H9 (cell line): ENCODE measurements around the gene CCNC. TPM values are rescaled to one million over a fixed set of nuclear protein-coding genes. Genes with fewer than 3 reads are reported as not detected.

ENCODE experiments used
- DNase-seq: peaks from one replicate; pipeline ENCODE4 v3.0.0-alpha.2; 2017
- H2AFZ ChIP-seq: one replicate; pipeline ENCODE4 v1.6.1; 2013; ENCODE audit warnings: mild to moderate bottlenecking, low read length, control low read depth, moderate library complexity
- H2AK5ac ChIP-seq: 2 replicates; pipeline ENCODE4 v1.6.1; 2013; ENCODE audit warnings: low read length, control low read depth, mixed read lengths; ENCODE audit not compliant: insufficient read length
- H2BK120ac ChIP-seq: one replicate; pipeline ENCODE4 v1.6.1; 2013; ENCODE audit warnings: low read depth, mild to moderate bottlenecking, low read length, control low read depth, inconsistent platforms; ENCODE audit not compliant: poor library complexity, severe bottlenecking
- H2BK12ac ChIP-seq: 2 replicates; pipeline ENCODE4 v1.6.1; 2013; ENCODE audit warnings: low read length, control low read depth, mixed read lengths, low read depth; ENCODE audit not compliant: insufficient read length
- H2BK15ac ChIP-seq: 2 replicates; pipeline ENCODE4 v1.6.1; 2013; ENCODE audit warnings: low read depth, low read length, control low read depth
- H2BK20ac ChIP-seq: one replicate; pipeline ENCODE4 v1.6.1; 2013; ENCODE audit warnings: low read depth, mild to moderate bottlenecking, low read length, control low read depth, inconsistent platforms; ENCODE audit not compliant: poor library complexity, severe bottlenecking
- H2BK5ac ChIP-seq: 2 replicates; pipeline ENCODE4 v1.6.1; 2013; ENCODE audit warnings: low read length, control low read depth, mixed read lengths; ENCODE audit not compliant: insufficient read length
- H3K14ac ChIP-seq: 2 replicates; pipeline ENCODE4 v1.6.1; 2013; ENCODE audit warnings: low read length, control low read depth; ENCODE audit not compliant: insufficient read depth
- H3K18ac ChIP-seq: 2 replicates; pipeline ENCODE4 v1.6.1; 2013; ENCODE audit warnings: low read depth, mild to moderate bottlenecking, mixed read lengths, low read length, control low read depth; ENCODE audit not compliant: insufficient read length
- H3K23ac ChIP-seq: 2 replicates; pipeline ENCODE4 v1.6.1; 2013; ENCODE audit warnings: low read length, control low read depth, mixed read lengths, low read depth; ENCODE audit not compliant: insufficient read length
- H3K23me2 ChIP-seq: 2 replicates; pipeline ENCODE4 v1.6.1; 2013; ENCODE audit warnings: low read depth, mild to moderate bottlenecking, mixed read lengths, low read length, control low read depth; ENCODE audit not compliant: insufficient read length, poor library complexity, severe bottlenecking
- H3K27ac ChIP-seq: 2 replicates; pipeline ENCODE4 v1.5.1; 2013; ENCODE audit warnings: low read length, control low read depth, mixed read lengths, low read depth; ENCODE audit not compliant: insufficient read length
- H3K27me3 ChIP-seq: 2 replicates; pipeline ENCODE4 v1.6.1; 2013; ENCODE audit warnings: low read length, control low read depth, inconsistent platforms; ENCODE audit not compliant: insufficient read depth
- H3K4ac ChIP-seq: 2 replicates; pipeline ENCODE4 v1.6.1; 2013; ENCODE audit warnings: low read depth, mild to moderate bottlenecking, control low read depth, inconsistent platforms, low read length, moderate library complexity
- H3K4me1 ChIP-seq: 2 replicates; pipeline ENCODE4 v1.6.1; 2013; ENCODE audit warnings: low read length, control low read depth, inconsistent platforms; ENCODE audit not compliant: insufficient read depth
- H3K4me2 ChIP-seq: 2 replicates; pipeline ENCODE4 v1.6.1; 2013; ENCODE audit warnings: low read length, control low read depth, mixed read lengths; ENCODE audit not compliant: insufficient read length, insufficient read depth
- H3K56ac ChIP-seq: 2 replicates; pipeline ENCODE4 v1.6.1; 2013; ENCODE audit warnings: low read depth, mild to moderate bottlenecking, mixed read lengths, low read length, control low read depth; ENCODE audit not compliant: insufficient read length
- H3K79me1 ChIP-seq: 2 replicates; pipeline ENCODE4 v1.6.1; 2013; ENCODE audit warnings: low read depth, mild to moderate bottlenecking, moderate library complexity, low read length, control low read depth, inconsistent platforms; ENCODE audit not compliant: insufficient read depth, poor library complexity, severe bottlenecking
- H3K79me2 ChIP-seq: 2 replicates; pipeline ENCODE4 v1.6.1; 2013; ENCODE audit warnings: low read length, control low read depth, inconsistent platforms; ENCODE audit not compliant: insufficient read depth
- H3K9ac ChIP-seq: 2 replicates; pipeline ENCODE4 v1.6.1; 2013; ENCODE audit warnings: low read length, control low read depth, mixed read lengths; ENCODE audit not compliant: insufficient read length; ENCODE audit errors: extremely low read depth
- H3K9me3 ChIP-seq: one replicate; pipeline ENCODE4 v1.6.1; 2013; ENCODE audit warnings: low read depth, low read length, inconsistent platforms; ENCODE audit not compliant: control insufficient read depth
- H3T11ph ChIP-seq: one replicate; pipeline ENCODE4 v1.6.1; 2013; ENCODE audit warnings: mild to moderate bottlenecking, low read length, control low read depth, inconsistent platforms
- H4K20me1 ChIP-seq: one replicate; pipeline ENCODE4 v1.6.1; 2013; ENCODE audit not compliant: control insufficient read depth, insufficient read length, insufficient read depth
- H4K5ac ChIP-seq: 2 replicates; pipeline ENCODE4 v1.6.1; 2013; ENCODE audit warnings: low read depth, mild to moderate bottlenecking, mixed read lengths, low read length, control low read depth; ENCODE audit not compliant: insufficient read length
- H4K8ac ChIP-seq: replicated peaks from 2 replicates; pipeline ENCODE4 v1.6.1; 2013; ENCODE audit warnings: low read length, control low read depth, mixed read lengths, low read depth; ENCODE audit not compliant: insufficient read length
- H4K91ac ChIP-seq: 2 replicates; pipeline ENCODE4 v1.6.1; 2013; ENCODE audit warnings: low read depth, mild to moderate bottlenecking, moderate library complexity, mixed read lengths, low read length, control low read depth; ENCODE audit not compliant: insufficient read length
- H3K27ac Mint-ChIP-seq, 3 experiments: 2 replicates in 2 of 3; 3 replicates in 1 of 3; pipeline ENCODE4 v1.8.0; 2020 to 2021; ENCODE audit warnings: mixed read lengths in 3 of 3, mild to moderate bottlenecking in 1 of 3, moderate library complexity in 1 of 3
- H3K27me3 Mint-ChIP-seq: 2 replicates; pipeline ENCODE4 v1.8.0; 2021; ENCODE audit warnings: low read depth, mild to moderate bottlenecking, moderate library complexity, mixed read lengths
- H3K36me3 Mint-ChIP-seq, 3 experiments: 2 replicates in 2 of 3; 3 replicates in 1 of 3; pipeline ENCODE4 v1.8.0; 2020 to 2021; ENCODE audit warnings: low read depth in 3 of 3, mixed read lengths in 3 of 3; ENCODE audit not compliant: insufficient read depth in 1 of 3
- H3K4me1 Mint-ChIP-seq, 2 experiments: 2 replicates each; pipeline ENCODE4 v1.8.0; 2020; ENCODE audit warnings: mixed read lengths in 2 of 2
- H3K4me3 Mint-ChIP-seq, 2 experiments: 2 replicates in 1 of 2; 3 replicates in 1 of 2; pipeline ENCODE4 v1.8.0; 2020 to 2021; ENCODE audit warnings: mild to moderate bottlenecking in 2 of 2, mixed read lengths in 2 of 2, moderate library complexity in 1 of 2
- H3K9me3 Mint-ChIP-seq, 2 experiments: 2 replicates in 1 of 2; 3 replicates in 1 of 2; pipeline ENCODE4 v1.8.0; 2020; ENCODE audit warnings: mild to moderate bottlenecking in 2 of 2, mixed read lengths in 2 of 2, moderate library complexity in 1 of 2
- CTCF ChIP-seq: fragments of 200-600 bp; sonication (generic); conservative IDR thresholded peaks from 3 replicates; pipeline ENCODE4 v1.8.0; 2021; ENCODE audit warnings: antibody characterized with exemption, mild to moderate bottlenecking
- WGBS: extraction: QIAGEN DNeasy Blood & Tissue Kit; methylation state at CpG from one replicate; pipeline ENCODE4 v1.1.7; 2013; ENCODE audit warnings: missing lambda C conversion rate, low lambda C conversion rate, mixed read lengths; ENCODE audit not compliant: insufficient read length; ENCODE audit errors: extremely low coverage; 5-methylcytosine and 5-hydroxymethylcytosine counted together
- total RNA-seq: library from RNA; stranded (reverse); gene quantifications from 2 replicates; pipeline ENCODE4 v1.2.1, GENCODE V29; 2021

CCNC gene
- total RNA-seq, 1 experiment from 2014 or later = 112 TPM

GRCh38 chr6:99520855-99521632 is 47.4 kb downstream of the CCNC start:
- DNase-seq = peak; percentile 88
- no CpG with 5 or more reads among the region's 47 CpGs for WGBS
- no peak overlapping the region for H2AK5ac ChIP-seq

More at GRCh38 chr6:99520855-99521632, 47.4 kb downstream of the CCNC start:
- H4K5ac ChIP-seq = peak overlapping the region; percentile 36
- H3K4ac ChIP-seq = no peak overlapping the region; the same call in 1 of the 2 replicates
- peak overlapping the region; percentile 22 for H4K91ac ChIP-seq
- H3K9me3 Mint-ChIP-seq = no peaks in the 10 kb centered on the region
- peak overlapping the region; percentile 92 for H2AFZ ChIP-seq
- H3K23me2 ChIP-seq = no peaks in the 10 kb centered on the region
- peak overlapping the region; percentile 82 for H2BK120ac ChIP-seq
- H3K4me3 Mint-ChIP-seq = peak overlapping the region; percentile 96 to 99
- H3K4me1 Mint-ChIP-seq = peaks cover 4 to 9% of the 10 kb centered on the region in 2 experiments
- peak overlapping the region; percentile 99 to 100 (median 99) for H3K27ac Mint-ChIP-seq
- no peaks in the 10 kb centered on the region for H4K20me1 ChIP-seq
- peaks cover 3% of the 10 kb centered on the region for H3K79me1 ChIP-seq
- H3K18ac ChIP-seq = peak overlapping the region; percentile 98
- H3K56ac ChIP-seq = peak overlapping the region; percentile 22
- no peaks in the 10 kb centered on the region for H3K4me1 ChIP-seq
- no peaks in the 10 kb centered on the region for H3K27me3 Mint-ChIP-seq
- H3K79me2 ChIP-seq = no peaks in the 10 kb centered on the region
- no peak overlapping the region for H4K8ac ChIP-seq
- peak overlapping the region; percentile 97 for H3K14ac ChIP-seq
- H3K36me3 Mint-ChIP-seq = peaks cover 0 to 7% (median 0%) of the 10 kb centered on the region in 3 experiments; a peak in 5 of 7 replicates
- no peak overlapping the region for H3T11ph ChIP-seq
- peak overlapping the region; percentile 66 for H2BK5ac ChIP-seq
- no peaks in the 10 kb centered on the region for H3K27me3 ChIP-seq
- H3K23ac ChIP-seq = no peak overlapping the region
- peak overlapping the region; percentile 77 for H3K4me2 ChIP-seq
- H3K9ac ChIP-seq = peak overlapping the region; percentile 92
- H2BK20ac ChIP-seq = no peak overlapping the region
- no peaks in the 10 kb centered on the region for H3K9me3 ChIP-seq
- peak overlapping the region; percentile 59 for H3K27ac ChIP-seq
- peak; percentile 76 for TF ChIP-seq CTCF
- no peak overlapping the region for H2BK15ac ChIP-seq
- peak overlapping the region; percentile 64 for H2BK12ac ChIP-seq
